GM13976 (cell line): ENCODE results near the gene FAM193B.
"Not testable (repeated sequence)": the region's sequence is repeated elsewhere in the genome, so short reads cannot be mapped to it uniquely, and the experiment has no call there.

Experiments
- DNase-seq: peaks from one replicate; pipeline ENCODE4 v3.0.0; 2012; ENCODE audit warnings: low spot score
- CTCF ChIP-seq: IDR thresholded peaks from 2 replicates; pipeline ENCODE4 v1.5.1; 2012; ENCODE audit warnings: borderline replicate concordance, mild to moderate bottlenecking; ENCODE audit not compliant: insufficient read depth; ENCODE audit errors: extremely low read depth, missing control alignments, control extremely low read depth
- in situ Hi-C: fragments of 300-500 bp; cut with MboI; formaldehyde crosslinking; loops from one replicate; pipeline ENCODE4 v1.12.0; 2022; ENCODE audit warnings: low sequenced_read_pairs, mixed read lengths, inconsistent platforms; ENCODE audit not compliant: unreplicated experiment

Gene FAM193B

GRCh38 chr5:177490311-177490991 lies 63.9 kb downstream of the FAM193B start:
- DNase-seq, result no peak
- no peak for TF ChIP-seq CTCF
- in situ Hi-C loops, result no loop called here

DNA sequence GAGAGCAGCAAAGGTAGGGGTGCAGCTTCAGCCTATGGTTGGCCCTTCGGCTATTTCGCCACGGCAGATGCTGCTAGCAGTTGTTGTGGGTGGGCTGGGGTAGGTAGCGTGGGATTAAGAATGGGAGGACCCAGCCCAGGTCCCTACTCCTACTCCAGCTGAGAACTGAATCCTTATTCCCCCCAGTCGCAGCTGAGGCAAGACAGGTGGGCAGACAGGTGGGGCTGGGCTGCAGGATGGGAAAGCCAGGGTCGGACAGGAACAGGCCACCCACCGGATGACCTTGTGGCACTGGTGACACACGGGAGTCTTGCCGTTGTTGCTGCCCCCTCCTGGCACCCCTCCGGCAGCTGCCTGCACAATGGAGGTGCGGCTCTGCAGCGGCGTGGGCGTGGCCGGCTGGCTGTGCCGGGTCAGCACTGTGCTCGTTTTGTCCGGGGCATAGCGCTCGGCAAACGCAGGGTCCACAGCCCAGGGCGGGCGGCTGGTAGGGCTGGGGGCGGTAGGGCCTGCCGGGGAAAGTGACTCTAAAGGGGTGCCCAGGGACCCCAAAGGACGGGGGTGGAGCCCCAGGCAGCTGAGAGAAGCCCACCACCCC lies 65.1 kb downstream of the FAM193B start:
- in situ Hi-C loops, result no loop called here
- DNase-seq, result no peak
- TF ChIP-seq CTCF, result no peak

DNA sequence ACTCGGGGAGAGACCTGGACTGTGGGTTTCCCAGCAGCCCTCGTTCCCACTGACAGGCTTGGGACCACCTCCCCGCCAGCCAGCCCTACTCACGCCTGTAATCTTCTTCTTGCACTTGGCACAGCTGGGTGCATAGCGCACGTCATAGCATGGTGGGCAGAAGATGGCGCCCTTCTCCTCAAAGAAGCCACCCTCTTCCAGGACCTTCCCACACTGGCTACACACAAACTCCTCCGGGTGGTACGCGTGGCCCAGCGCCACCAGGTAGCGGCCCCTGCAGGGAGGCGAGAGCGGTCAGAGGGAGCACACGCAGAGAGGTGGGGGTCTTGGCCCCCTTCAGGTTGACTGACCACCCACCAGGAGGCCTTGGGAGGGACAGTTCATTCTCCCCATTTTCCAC lies 66.4 kb downstream of the FAM193B start:
- in situ Hi-C loops, result no loop called here
- peak; percentile 5 for TF ChIP-seq CTCF
- no peak for DNase-seq

GRCh38 chr5:177487144-177487543 lies 67.2 kb downstream of the FAM193B start:
- in situ Hi-C loops, result no loop called here
- no peak for TF ChIP-seq CTCF
- no peak for DNase-seq

- no peak for TF ChIP-seq CTCF
- DNase-seq, result no peak
- in situ Hi-C loops, result no loop called here
Observed at GRCh38 chr5:177486256-177486655, 68.1 kb downstream of the FAM193B start.

- in situ Hi-C loops, DNase-seq: not testable (repeated sequence)
Observed at GRCh38 chr5:177485753-177486152, 68.6 kb downstream of the FAM193B start.

DNA sequence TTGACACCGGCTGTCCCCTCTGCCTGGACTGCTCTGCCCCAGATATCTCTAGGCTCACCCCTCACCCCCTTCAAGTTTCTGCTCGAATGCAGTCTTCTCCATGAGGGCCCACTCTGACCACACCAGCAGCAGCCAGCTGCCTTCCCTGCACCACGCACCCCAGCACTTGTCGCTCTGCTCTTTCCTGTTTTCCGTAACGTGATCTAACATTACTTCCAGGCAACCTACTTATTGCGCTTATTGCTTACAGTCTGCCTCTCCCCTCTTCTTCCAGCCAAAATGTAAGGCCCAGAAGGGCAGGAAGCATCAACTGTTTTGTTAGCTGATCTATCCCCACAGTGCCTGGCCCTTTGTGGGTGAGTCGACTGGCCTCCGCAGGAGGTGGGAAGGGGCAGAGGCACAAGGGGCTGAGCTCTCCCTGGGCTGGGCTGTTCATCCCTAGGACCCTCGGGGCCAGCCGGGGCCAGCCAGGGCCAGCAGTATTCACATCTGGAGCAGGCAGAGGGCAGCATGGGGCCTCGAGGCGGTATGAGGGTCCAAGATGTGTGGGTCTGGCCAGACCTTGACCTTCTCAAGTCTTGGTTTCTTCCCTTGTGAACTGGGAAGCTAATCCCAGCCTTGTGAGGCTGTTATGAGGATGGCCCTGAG lies 69.3 kb downstream of the FAM193B start:
- TF ChIP-seq CTCF, result no peak
- DNase-seq, result no peak
- in situ Hi-C loops, result no loop called here
